Fibroblast of lung (primary cell): ENCODE measurements around the gene DIO3. TPM values are rescaled to one million over a fixed set of nuclear protein-coding genes. Genes with fewer than 3 reads are reported as not detected.

Source experiments
- DNase-seq, 2 donors: peaks; one replicate each; pipeline versions ENCODE4 v3.0.0 to v3.0.0-alpha.2; 2010; ENCODE audit warnings: low read depth in 2 of 2
- H2AFZ ChIP-seq: 2 replicates; pipeline ENCODE4 v1.5.1; 2012; ENCODE audit warnings: low read length, control low read depth, inconsistent platforms
- H3K27ac ChIP-seq: 2 replicates; pipeline ENCODE4 v1.5.1; 2011; ENCODE audit warnings: low read length, control low read depth; ENCODE audit not compliant: insufficient read depth
- H3K27me3 ChIP-seq: 2 replicates; pipeline ENCODE4 v1.5.1; 2011; ENCODE audit warnings: mild to moderate bottlenecking, low read length; ENCODE audit not compliant: control insufficient read depth, insufficient read depth
- H3K36me3 ChIP-seq: 2 replicates; pipeline ENCODE4 v1.5.1; 2011; ENCODE audit warnings: low read length; ENCODE audit not compliant: control insufficient read depth, insufficient read depth
- H3K4me1 ChIP-seq: 2 replicates; pipeline ENCODE4 v1.5.1; 2011; ENCODE audit warnings: low read length; ENCODE audit not compliant: control insufficient read depth, insufficient read depth; ENCODE audit errors: extremely low read depth
- H3K4me2 ChIP-seq: 2 replicates; pipeline ENCODE4 v1.5.1; 2011; ENCODE audit warnings: low read length, control low read depth; ENCODE audit not compliant: insufficient read depth; ENCODE audit errors: extremely low read depth
- H3K4me3 ChIP-seq, 4 experiments: fragments of 200-600 bp in 1 of 4; sonication (generic) in 1 of 4; replicated peaks in 1 of 4; 2 replicates each; pipeline ENCODE4 v1.5.1; 2011 to 2016; ENCODE audit warnings: low read length in 4 of 4, low read depth in 3 of 4, mild to moderate bottlenecking in 3 of 4, control low read depth in 2 of 4, inconsistent platforms in 1 of 4, mixed read lengths in 1 of 4; ENCODE audit not compliant: insufficient read depth in 1 of 4; ENCODE audit errors: control extremely low read depth in 1 of 4
- H3K79me2 ChIP-seq: 2 replicates; pipeline ENCODE4 v1.5.1; 2012; ENCODE audit warnings: mild to moderate bottlenecking, low read length, inconsistent platforms; ENCODE audit not compliant: control insufficient read depth, insufficient read depth
- H3K9ac ChIP-seq: 2 replicates; pipeline ENCODE4 v1.5.1; 2011; ENCODE audit warnings: mild to moderate bottlenecking, low read length, control low read depth; ENCODE audit not compliant: insufficient read depth
- H3K9me3 ChIP-seq: 2 replicates; pipeline ENCODE4 v1.5.1; 2012; ENCODE audit warnings: low read depth, low read length; ENCODE audit not compliant: control insufficient read depth, insufficient read depth
- H4K20me1 ChIP-seq: 2 replicates; pipeline ENCODE4 v1.5.1; 2011; ENCODE audit warnings: low read length; ENCODE audit not compliant: control insufficient read depth, insufficient read depth; ENCODE audit errors: extremely low read depth
- CTCF ChIP-seq, 2 donors: IDR thresholded peaks in 1 of 2; conservative IDR thresholded peaks in 1 of 2; 1 replicate in 1 of 2; 2 replicates in 1 of 2; pipeline ENCODE4 v1.5.1; 2011 to 2012; ENCODE audit warnings: low read length in 2 of 2, control low read depth in 1 of 2, inconsistent platforms in 1 of 2, low read depth in 1 of 2, mild to moderate bottlenecking in 1 of 2
- EZH2 ChIP-seq: IDR thresholded peaks from 2 replicates; pipeline ENCODE4 v1.5.1; 2012; ENCODE audit warnings: low read length, control low read depth, mild to moderate bottlenecking; ENCODE audit errors: missing control alignments
- polyA minus RNA-seq: library from RNA; depleted of rRNA, polyadenylated mRNA; stranded (reverse); fragments of >200 nt; gene quantifications from 2 replicates; pipeline ENCODE4 v1.2.3, GENCODE V29; 2011; ENCODE audit warnings: low replicate concordance
- polyA plus RNA-seq, 2 donors: library from polyadenylated mRNA; depleted of rRNA in 1 of 2; stranded (reverse) in 1 of 2; unstranded in 1 of 2; fragments of >200 nt; gene quantifications; 2 replicates each; pipeline ENCODE4 v1.2.1, GENCODE V29; 2011 to 2012; ENCODE audit warnings: missing spikeins in 1 of 2
- total RNA-seq: library from RNA; depleted of rRNA; stranded (reverse); fragments of >200 nt; gene quantifications from 2 replicates; pipeline ENCODE4 v1.2.1, GENCODE V29; 2014

The DIO3 gene
- total RNA-seq (0.17 and 1.0 TPM in 2 replicates), polyA plus RNA-seq (not detected in 2 replicates), polyA minus RNA-seq (not detected in 2 replicates)
- polyA plus RNA-seq (2012), result not detected in 2 replicates

GRCh38 chr14:101561145-101561896 is at the start of gene DIO3:
Gene DIO3, plus strand, starts transcription at chr14:101561495.
- H3K36me3 ChIP-seq, result no peaks in the 10 kb centered on the region
- no peak within 1 kb of the TSS for H3K4me3 ChIP-seq
- peaks cover 41% of the 10 kb centered on the region for H3K27me3 ChIP-seq
- no peaks in the 10 kb centered on the region for H3K4me1 ChIP-seq
- no peaks in the 10 kb centered on the region for H3K9me3 ChIP-seq
- TF ChIP-seq CTCF (conservative IDR thresholded peaks at IDR 0.05 in 1 of 2, IDR thresholded peaks at IDR 0.05 in 1 of 2; ENCODE audit: low read depth in 1 of 2, low read length in 2 of 2) (no peak), EZH2 (no peak)
- H3K27ac ChIP-seq, result no peak within 1 kb of the TSS
- H3K4me2 ChIP-seq, result no peak within 1 kb of the TSS
- DNase-seq, result peak; percentile 44 to 48
- no peak within 1 kb of the TSS for H3K9ac ChIP-seq
- no peaks in the 10 kb centered on the region for H4K20me1 ChIP-seq
- no peaks in the 10 kb centered on the region for H3K79me2 ChIP-seq
- no peak within 1 kb of the TSS for H2AFZ ChIP-seq

- Histone ChIP-seq H3K36me3 (no peaks in the 10 kb centered on the region), H3K27ac (no peak overlapping the region), H4K20me1 (no peaks in the 10 kb centered on the region), H3K9me3 (no peaks in the 10 kb centered on the region), H3K4me3 (no peak overlapping the region), H3K4me1 (no peaks in the 10 kb centered on the region), H2AFZ (no peak overlapping the region), H3K79me2 (no peaks in the 10 kb centered on the region), H3K27me3 (no peaks in the 10 kb centered on the region), H3K4me2 (no peak overlapping the region), H3K9ac (no peak overlapping the region)
- no peak for TF ChIP-seq CTCF (conservative IDR thresholded peaks at IDR 0.05 in 1 of 2, IDR thresholded peaks at IDR 0.05 in 1 of 2; ENCODE audit: low read depth in 1 of 2, low read length in 2 of 2)
- no peak for TF ChIP-seq EZH2
- DNase-seq, result no peak
Observed at GRCh38 chr14:101511620-101512375, 49.5 kb upstream of the DIO3 start.

- Histone ChIP-seq H2AFZ (no peak overlapping the region), H3K4me2 (no peak overlapping the region), H3K9me3 (no peaks in the 10 kb centered on the region), H4K20me1 (no peaks in the 10 kb centered on the region), H3K27me3 (no peaks in the 10 kb centered on the region), H3K27ac (no peak overlapping the region), H3K36me3 (no peaks in the 10 kb centered on the region), H3K9ac (no peak overlapping the region), H3K4me3 (no peak overlapping the region), H3K79me2 (no peaks in the 10 kb centered on the region), H3K4me1 (no peaks in the 10 kb centered on the region)
- TF ChIP-seq CTCF (conservative IDR thresholded peaks at IDR 0.05 in 1 of 2, IDR thresholded peaks at IDR 0.05 in 1 of 2; ENCODE audit: low read depth in 1 of 2, low read length in 2 of 2) (no peak), EZH2 (no peak)
- DNase-seq, result no peak
Observed at GRCh38 chr14:101512376-101512695, 49.0 kb upstream of the DIO3 start.
